ENCODE data around the gene HIVEP3.

The HIVEP3 gene

DNA sequence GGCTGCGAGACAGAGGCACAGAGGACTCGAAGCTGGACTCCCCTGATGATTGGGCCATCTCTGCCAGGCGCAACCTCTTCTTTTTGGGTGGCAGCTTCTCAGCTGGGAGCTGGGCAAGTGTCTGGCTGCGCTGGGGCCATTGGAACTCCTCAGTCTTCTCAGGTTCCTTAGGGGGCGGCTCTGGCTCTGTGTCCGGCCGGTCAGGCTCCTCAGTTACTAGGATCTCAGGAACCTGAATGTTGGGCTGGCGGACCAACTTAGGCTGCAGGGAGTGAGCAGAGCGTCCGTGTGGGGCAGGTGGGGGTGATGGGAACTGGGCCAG is 336.8 kb downstream of the HIVEP3 start:
- CTCF ChIA-PET: interaction anchor here (3.1 kb wide), 1 partner anchor 8 kb away, joined by 21 read pairs; no protein-coding TSS in a partner anchor
- POLR2A ChIA-PET: no interaction called here
- DNase-seq (ENCODE audit: extremely low spot score): no peak
- TF ChIP-seq CTCF (IDR thresholded peaks at IDR 0.05; ENCODE audit: control extremely low read depth, extremely low read depth, low read depth, missing control alignments): no peak

DNA sequence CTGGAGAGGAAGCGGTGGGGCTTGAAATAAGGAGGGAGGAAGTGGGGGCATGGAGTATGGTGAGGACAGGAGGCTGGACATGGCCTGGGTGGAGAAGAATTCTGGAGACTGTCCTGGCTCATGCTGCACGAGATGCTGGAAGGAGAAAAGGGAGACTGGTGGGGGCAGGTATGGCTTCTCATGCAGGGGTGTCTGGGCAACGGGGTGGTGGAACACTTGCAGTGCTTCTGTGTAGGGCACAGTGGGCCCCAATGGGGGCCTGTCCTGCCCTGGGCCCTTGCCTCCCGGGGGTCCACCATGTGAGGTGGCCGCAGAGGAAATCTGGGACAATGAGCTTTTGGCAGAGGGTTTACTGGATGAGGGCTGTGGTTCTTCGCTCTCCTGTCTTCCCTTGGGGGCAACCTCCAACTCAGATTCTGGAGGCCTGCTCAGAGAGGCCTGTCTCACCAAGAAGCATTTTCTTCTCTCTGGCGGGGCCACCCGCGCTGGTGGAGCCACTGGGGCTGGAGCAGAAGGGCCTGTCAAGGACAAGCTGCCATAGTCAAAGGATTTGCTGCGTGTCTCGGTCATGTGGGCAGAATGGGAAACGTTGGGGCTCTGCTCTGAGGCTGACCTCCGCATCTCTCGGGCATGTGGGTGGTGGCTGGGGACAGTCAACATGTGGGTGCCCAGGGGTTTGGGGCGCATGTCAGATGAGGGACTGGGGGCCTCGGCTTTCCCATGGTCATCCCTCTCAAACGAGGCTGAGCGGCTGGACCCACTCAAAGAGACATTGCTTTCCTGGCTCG is 337.3 kb downstream of the HIVEP3 start:
- CTCF ChIA-PET: interaction anchor here (1.1 to 1.6 kb wide), 3 partner anchors 13 to 246 kb away, joined by 3 to 5 read pairs (median 3); no protein-coding TSS in a partner anchor
- no peak for TF ChIP-seq CTCF (IDR thresholded peaks at IDR 0.05; ENCODE audit: control extremely low read depth, extremely low read depth, low read depth, missing control alignments)
- no peak for DNase-seq (ENCODE audit: extremely low spot score)
- POLR2A ChIA-PET: no interaction called here

GRCh38 chr1:41580520-41581172 is 338.1 kb downstream of the HIVEP3 start:
- CTCF ChIA-PET: interaction anchor here (1.1 to 1.7 kb wide), 7 partner anchors 8 to 593 kb away, joined by 3 to 5 read pairs (median 3); no protein-coding TSS in a partner anchor
- TF ChIP-seq CTCF (IDR thresholded peaks at IDR 0.05; ENCODE audit: control extremely low read depth, extremely low read depth, low read depth, missing control alignments): no peak
- no peak for DNase-seq (ENCODE audit: extremely low spot score)
- POLR2A ChIA-PET: no interaction called here

- TF ChIP-seq CTCF (IDR thresholded peaks at IDR 0.05; ENCODE audit: control extremely low read depth, extremely low read depth, low read depth, missing control alignments): no peak
Measured at GRCh38 chr1:41580021-41580420, 338.7 kb downstream of the HIVEP3 start.

GRCh38 chr1:41578712-41579335 is 339.9 kb downstream of the HIVEP3 start:
- CTCF ChIA-PET: interaction anchor here (0.8 to 1.3 kb wide), 6 partner anchors 18 to 258 kb away, joined by 3 to 4 read pairs (median 3); no protein-coding TSS in a partner anchor
- DNase-seq (ENCODE audit: extremely low spot score): no peak
- POLR2A ChIA-PET: no interaction called here
- TF ChIP-seq CTCF (IDR thresholded peaks at IDR 0.05; ENCODE audit: control extremely low read depth, extremely low read depth, low read depth, missing control alignments): peak; percentile 5

More at GRCh38 chr1:41580021-41580420, 338.7 kb downstream of the HIVEP3 start:
- CTCF ChIA-PET: interaction anchor here (1.1 to 1.7 kb wide), 8 partner anchors 9 to 594 kb away, joined by 3 to 5 read pairs (median 3); no protein-coding TSS in a partner anchor
- DNase-seq (ENCODE audit: extremely low spot score): no peak
- POLR2A ChIA-PET: no interaction called here

GRCh38 chr1:41576620-41577019 is 342.1 kb downstream of the HIVEP3 start:
- ChIA-PET POLR2A (no interaction called here), CTCF (interaction anchor here (0.9 to 5.1 kb wide), 9 partner anchors 8 to 596 kb away, joined by 3 to 44 read pairs (median 5); no protein-coding TSS in a partner anchor)
- no peak for TF ChIP-seq CTCF (IDR thresholded peaks at IDR 0.05; ENCODE audit: control extremely low read depth, extremely low read depth, low read depth, missing control alignments)
- DNase-seq (ENCODE audit: extremely low spot score): no peak

Measured in GM10248 (cell line).